SK-N-SH (cell line): ENCODE data around the gene DGKZ. TPM values are rescaled to one million over a fixed set of nuclear protein-coding genes. Genes with fewer than 3 reads are reported as not detected.

ENCODE experiments used
- CTCF ChIA-PET: fragments of 300-600, 350-600 bp; formaldehyde crosslinking; extraction: SDS; loops from one replicate; lab custom pipeline; 2021; lab: Yijun Ruan, JAX
- POLR2A ChIA-PET: fragments of 350-600 bp; sonication (Branson Sonifier 250); formaldehyde crosslinking; extraction: SDS; loops from one replicate; lab custom pipeline; 2020; ENCODE audit warnings: antibody characterized with exemption, inconsistent platforms; lab: Yijun Ruan, JAX
- DNase-seq: peaks from one replicate; pipeline ENCODE4 v3.0.0; 2012
- H2AFZ ChIP-seq: fragments of 200-600 bp; sonication (generic); 2 replicates; pipeline ENCODE4 v1.8.1; 2016; ENCODE audit warnings: antibody characterized with exemption, mild to moderate bottlenecking, low read depth
- H3F3A ChIP-seq: fragments of 200-600 bp; sonication (generic); replicated peaks from 2 replicates; pipeline ENCODE3; 2016; ENCODE audit warnings: antibody characterized with exemption, mild to moderate bottlenecking; ENCODE audit not compliant: insufficient read depth
- H3K27ac ChIP-seq, 2 experiments: fragments of 200-500 bp in 1 of 2; fragments of 200-600 bp in 1 of 2; sonication (Bioruptor generic) in 1 of 2; sonication (generic), shearing (Covaris generic) in 1 of 2; 2 replicates each; pipeline versions ENCODE4 v1.5.1 to v1.6.1; 2014 to 2016; ENCODE audit warnings: low read depth in 2 of 2, inconsistent platforms in 1 of 2, low read length in 1 of 2, mild to moderate bottlenecking in 1 of 2, mixed read lengths in 1 of 2
- H3K27me3 ChIP-seq: fragments of 200-600 bp; sonication (generic), shearing (Covaris generic); 2 replicates; pipeline ENCODE4 v1.6.1; 2016; ENCODE audit warnings: mixed run types; ENCODE audit not compliant: insufficient read depth
- H3K36me3 ChIP-seq, 2 experiments: fragments of 200-500 bp in 1 of 2; fragments of 200-600 bp in 1 of 2; sonication (Bioruptor generic) in 1 of 2; sonication (generic) in 1 of 2; replicated peaks in 1 of 2; 2 replicates each; pipeline versions ENCODE3 to v1.5.1; 2014 to 2016; ENCODE audit warnings: low read length in 1 of 2, mild to moderate bottlenecking in 1 of 2; ENCODE audit not compliant: insufficient read depth in 2 of 2, control insufficient read depth in 1 of 2
- H3K4me1 ChIP-seq, 2 experiments: fragments of 200-500 bp in 1 of 2; fragments of 200-600 bp in 1 of 2; sonication (Bioruptor generic) in 1 of 2; sonication (generic), shearing (Covaris generic) in 1 of 2; 2 replicates each; pipeline versions ENCODE4 v1.5.1 to v1.6.1; 2014 to 2016; ENCODE audit warnings: low read depth in 1 of 2, low read length in 1 of 2, mixed run types in 1 of 2; ENCODE audit not compliant: insufficient read depth in 2 of 2, control insufficient read depth in 1 of 2
- H3K4me2 ChIP-seq: fragments of 200-600 bp; sonication (generic), shearing (Covaris generic); 2 replicates; pipeline ENCODE4 v1.6.1; 2017; ENCODE audit warnings: mixed run types
- H3K4me3 ChIP-seq, 2 experiments: fragments of 200-500 bp in 1 of 2; fragments of 200-600 bp in 1 of 2; sonication (Bioruptor generic) in 1 of 2; sonication (generic), shearing (Covaris generic) in 1 of 2; 2 replicates each; pipeline versions ENCODE4 v1.5.1 to v1.8.1; 2014 to 2016; ENCODE audit warnings: low read depth in 2 of 2, inconsistent platforms in 1 of 2, low read length in 1 of 2, mild to moderate bottlenecking in 1 of 2, mixed read lengths in 1 of 2, moderate library complexity in 1 of 2
- H3K79me2 ChIP-seq: fragments of 200-600 bp; sonication (generic); 2 replicates; pipeline ENCODE4 v1.8.1; 2017; ENCODE audit warnings: mild to moderate bottlenecking; ENCODE audit not compliant: insufficient read depth
- H3K9ac ChIP-seq: fragments of 200-600 bp; sonication (generic); 2 replicates; pipeline ENCODE4 v1.6.1; 2017; ENCODE audit warnings: mixed run types
- H3K9me2 ChIP-seq: fragments of 200-600 bp; sonication (generic); 2 replicates; pipeline ENCODE4 v1.6.1; 2017; ENCODE audit warnings: mixed run types
- H3K9me3 ChIP-seq: fragments of 200-600 bp; sonication (generic); 2 replicates; pipeline ENCODE4 v1.6.1; 2017; ENCODE audit warnings: mixed run types, mild to moderate bottlenecking, moderate library complexity
- H4K20me1 ChIP-seq: fragments of 200-600 bp; sonication (generic); 2 replicates; pipeline ENCODE4 v1.6.1; 2017; ENCODE audit warnings: mild to moderate bottlenecking, mixed run types; ENCODE audit not compliant: insufficient read depth
- CHD2 ChIP-seq: fragments of 150-350 bp; IDR thresholded peaks from 2 replicates; pipeline ENCODE4 v1.6.1; 2018; ENCODE audit warnings: low read length; ENCODE audit not compliant: partially characterized antibody
- FOXJ3 ChIP-seq: sonication (generic); formaldehyde crosslinking; IDR thresholded peaks from 2 replicates; pipeline ENCODE4 v1.5.1; 2020; ENCODE audit warnings: mild to moderate bottlenecking, missing genetic modification reagents
- FOXM1 ChIP-seq: IDR thresholded peaks from 2 replicates; pipeline ENCODE4 v1.4.0; 2012; ENCODE audit warnings: low read depth, mild to moderate bottlenecking
- GATA2 ChIP-seq: sonication (generic); formaldehyde crosslinking; IDR thresholded peaks from 2 replicates; pipeline ENCODE4 v1.5.0; 2020; ENCODE audit warnings: mild to moderate bottlenecking, missing genetic modification reagents
- JUND ChIP-seq: IDR thresholded peaks from 2 replicates; pipeline ENCODE4 v1.4.0; 2012
- NFIC ChIP-seq: IDR thresholded peaks from 2 replicates; pipeline ENCODE4 v1.4.0; 2012; ENCODE audit warnings: borderline replicate concordance
- NRF1 ChIP-seq: IDR thresholded peaks from 2 replicates; pipeline ENCODE4 v1.6.1; 2012; ENCODE audit warnings: low read depth, mild to moderate bottlenecking, low read length
- POLR2AphosphoS5 ChIP-seq: IDR thresholded peaks from 2 replicates; pipeline ENCODE4 v1.6.1; 2012; ENCODE audit warnings: low read depth, low read length
- RCOR1 ChIP-seq: fragments of 150-350 bp; IDR thresholded peaks from 2 replicates; pipeline ENCODE4 v1.6.1; 2017; ENCODE audit warnings: antibody characterized with exemption, low read length
- RFX5 ChIP-seq: IDR thresholded peaks from 2 replicates; pipeline ENCODE4 v1.6.1; 2012; ENCODE audit warnings: mild to moderate bottlenecking, improper control_type of control experiment, low read length
- RXRA ChIP-seq: IDR thresholded peaks from 2 replicates; pipeline ENCODE4 v1.4.0; 2012; ENCODE audit warnings: low read depth, mild to moderate bottlenecking, borderline replicate concordance
- SMC3 ChIP-seq: IDR thresholded peaks from 2 replicates; pipeline ENCODE4 v1.6.1; 2012; ENCODE audit warnings: low read depth, low read length, improper control_type of control experiment
- TEAD4 ChIP-seq: IDR thresholded peaks from 2 replicates; pipeline ENCODE4 v1.4.0; 2012; ENCODE audit warnings: mild to moderate bottlenecking, borderline replicate concordance; ENCODE audit not compliant: insufficient read depth
- YY1 ChIP-seq: IDR thresholded peaks from 2 replicates; pipeline ENCODE4 v1.4.0; 2012; ENCODE audit warnings: low read depth, mild to moderate bottlenecking
- WGBS: methylation state at CpG from one replicate; pipeline ENCODE4 v1.1.6; 2017; ENCODE audit warnings: low lambda C conversion rate; 5-methylcytosine and 5-hydroxymethylcytosine counted together
- polyA plus RNA-seq, 3 experiments: library from polyadenylated mRNA; depleted of rRNA; stranded (reverse); fragments of >200 nt; gene quantifications; 2 replicates each; pipeline ENCODE4 v1.2.3, GENCODE V29; 2012
- TF ChIP-seq, protein P1 (sequence below): fragments of 200-600 bp; sonication (generic); IDR thresholded peaks from 2 replicates; pipeline ENCODE4 v1.6.1; 2017; ENCODE audit warnings: antibody characterized with exemption, mild to moderate bottlenecking, moderate library complexity
- TF ChIP-seq, protein P2 (sequence below): IDR thresholded peaks from 2 replicates; pipeline ENCODE4; 2012
- TF ChIP-seq, protein P3 (sequence below): IDR thresholded peaks from 2 replicates; pipeline ENCODE4 v1.4.0; 2012; ENCODE audit warnings: low read depth, borderline replicate concordance
- TF ChIP-seq, protein P4 (sequence below): IDR thresholded peaks from 2 replicates; pipeline ENCODE4 v1.4.0; 2012; ENCODE audit warnings: low read depth, borderline replicate concordance
- TF ChIP-seq, protein P5 (sequence below): fragments of 150-350 bp; IDR thresholded peaks from 2 replicates; pipeline ENCODE4 v1.6.1; 2016; ENCODE audit warnings: mild to moderate bottlenecking, low read depth, low read length

The DGKZ gene
- polyA plus RNA-seq, 1 of the 3 experiments (the other 2 are of a cell fraction) = 33.2 TPM

DNA sequence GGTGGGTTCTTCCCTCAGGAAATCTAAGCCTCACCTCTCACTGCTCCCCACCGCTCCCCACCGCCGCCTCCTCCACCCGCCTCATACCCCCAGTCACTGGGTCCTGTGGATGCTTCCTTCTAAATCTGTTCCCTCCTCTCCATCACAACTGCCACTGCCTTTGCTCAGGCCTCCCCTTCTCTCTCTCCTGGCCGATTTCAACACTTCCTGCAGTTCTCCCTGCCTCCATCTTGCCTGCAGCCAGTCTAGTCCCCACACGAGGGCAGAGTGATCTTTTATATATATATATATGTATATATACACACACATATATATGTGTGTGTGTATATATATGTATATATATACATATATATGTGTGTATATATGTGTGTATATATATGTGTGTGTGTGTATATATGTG lies 42.0 kb upstream of the DGKZ start (continued):
- TF ChIP-seq FOXM1 = no peak
- no peak for TF ChIP-seq JUND
- TF ChIP-seq, protein P1, sequence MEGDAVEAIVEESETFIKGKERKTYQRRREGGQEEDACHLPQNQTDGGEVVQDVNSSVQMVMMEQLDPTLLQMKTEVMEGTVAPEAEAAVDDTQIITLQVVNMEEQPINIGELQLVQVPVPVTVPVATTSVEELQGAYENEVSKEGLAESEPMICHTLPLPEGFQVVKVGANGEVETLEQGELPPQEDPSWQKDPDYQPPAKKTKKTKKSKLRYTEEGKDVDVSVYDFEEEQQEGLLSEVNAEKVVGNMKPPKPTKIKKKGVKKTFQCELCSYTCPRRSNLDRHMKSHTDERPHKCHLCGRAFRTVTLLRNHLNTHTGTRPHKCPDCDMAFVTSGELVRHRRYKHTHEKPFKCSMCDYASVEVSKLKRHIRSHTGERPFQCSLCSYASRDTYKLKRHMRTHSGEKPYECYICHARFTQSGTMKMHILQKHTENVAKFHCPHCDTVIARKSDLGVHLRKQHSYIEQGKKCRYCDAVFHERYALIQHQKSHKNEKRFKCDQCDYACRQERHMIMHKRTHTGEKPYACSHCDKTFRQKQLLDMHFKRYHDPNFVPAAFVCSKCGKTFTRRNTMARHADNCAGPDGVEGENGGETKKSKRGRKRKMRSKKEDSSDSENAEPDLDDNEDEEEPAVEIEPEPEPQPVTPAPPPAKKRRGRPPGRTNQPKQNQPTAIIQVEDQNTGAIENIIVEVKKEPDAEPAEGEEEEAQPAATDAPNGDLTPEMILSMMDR = no peak
- TF ChIP-seq YY1 = no peak
- TF ChIP-seq RCOR1 = no peak
- TF ChIP-seq RXRA = no peak
- TF ChIP-seq, protein P2, sequence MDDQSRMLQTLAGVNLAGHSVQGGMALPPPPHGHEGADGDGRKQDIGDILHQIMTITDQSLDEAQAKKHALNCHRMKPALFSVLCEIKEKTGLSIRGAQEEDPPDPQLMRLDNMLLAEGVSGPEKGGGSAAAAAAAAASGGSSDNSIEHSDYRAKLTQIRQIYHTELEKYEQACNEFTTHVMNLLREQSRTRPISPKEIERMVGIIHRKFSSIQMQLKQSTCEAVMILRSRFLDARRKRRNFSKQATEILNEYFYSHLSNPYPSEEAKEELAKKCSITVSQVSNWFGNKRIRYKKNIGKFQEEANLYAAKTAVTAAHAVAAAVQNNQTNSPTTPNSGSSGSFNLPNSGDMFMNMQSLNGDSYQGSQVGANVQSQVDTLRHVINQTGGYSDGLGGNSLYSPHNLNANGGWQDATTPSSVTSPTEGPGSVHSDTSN = no peak
- TF ChIP-seq NRF1 = no peak
- no peak for TF ChIP-seq RFX5

DNA sequence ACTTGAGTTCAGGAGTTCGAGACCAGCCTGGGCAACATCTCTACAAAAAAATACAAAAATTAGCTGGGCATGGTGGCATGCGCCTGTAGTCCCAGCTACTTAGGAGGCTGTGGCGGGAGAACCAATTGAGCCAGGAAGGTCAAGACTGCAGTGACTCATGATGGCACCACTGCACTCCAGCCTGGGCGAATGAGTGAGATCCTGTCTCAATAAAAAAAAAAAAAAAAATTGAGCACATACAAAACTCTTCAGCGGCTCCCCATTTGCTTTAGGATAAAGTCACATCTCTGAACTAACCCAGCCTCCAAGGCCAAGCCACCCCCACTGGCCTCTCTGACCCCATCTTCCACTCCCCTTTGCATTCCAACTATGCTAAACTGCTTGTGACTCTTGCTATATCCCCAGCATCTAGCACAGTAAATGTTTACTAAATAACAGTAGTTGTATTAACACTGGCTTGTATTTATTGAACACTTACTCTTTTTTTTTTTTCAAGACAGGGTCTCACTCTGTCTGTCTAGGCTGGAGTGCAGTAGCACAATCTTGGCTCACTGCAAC lies 40.9 kb upstream of the DGKZ start:
- 81% methylated on average over 5 of the region's 5 CpGs for WGBS
- POLR2A ChIA-PET = interaction anchor here (1.6 kb wide), 1 partner anchor 67 kb away, joined by 4 read pairs; no protein-coding TSS in a partner anchor
- Histone ChIP-seq H3K9me2 (no peaks in the 10 kb centered on the region), H3K27me3 (no peaks in the 10 kb centered on the region)
- TF ChIP-seq RXRA (no peak), SMC3 (no peak), FOXM1 (no peak), RFX5 (no peak), CHD2 (no peak), JUND (no peak), TEAD4 (no peak), NFIC (no peak), GATA2 (CRISPR knock-in tag) (no peak), FOXJ3 (CRISPR knock-in tag) (no peak), POLR2AphosphoS5 (no peak)
- TF ChIP-seq, protein P3, sequence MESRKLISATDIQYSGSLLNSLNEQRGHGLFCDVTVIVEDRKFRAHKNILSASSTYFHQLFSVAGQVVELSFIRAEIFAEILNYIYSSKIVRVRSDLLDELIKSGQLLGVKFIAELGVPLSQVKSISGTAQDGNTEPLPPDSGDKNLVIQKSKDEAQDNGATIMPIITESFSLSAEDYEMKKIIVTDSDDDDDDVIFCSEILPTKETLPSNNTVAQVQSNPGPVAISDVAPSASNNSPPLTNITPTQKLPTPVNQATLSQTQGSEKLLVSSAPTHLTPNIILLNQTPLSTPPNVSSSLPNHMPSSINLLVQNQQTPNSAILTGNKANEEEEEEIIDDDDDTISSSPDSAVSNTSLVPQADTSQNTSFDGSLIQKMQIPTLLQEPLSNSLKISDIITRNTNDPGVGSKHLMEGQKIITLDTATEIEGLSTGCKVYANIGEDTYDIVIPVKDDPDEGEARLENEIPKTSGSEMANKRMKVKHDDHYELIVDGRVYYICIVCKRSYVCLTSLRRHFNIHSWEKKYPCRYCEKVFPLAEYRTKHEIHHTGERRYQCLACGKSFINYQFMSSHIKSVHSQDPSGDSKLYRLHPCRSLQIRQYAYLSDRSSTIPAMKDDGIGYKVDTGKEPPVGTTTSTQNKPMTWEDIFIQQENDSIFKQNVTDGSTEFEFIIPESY = no peak
- TF ChIP-seq, protein P2 = no peak
- TF ChIP-seq, protein P1 = no peak
- TF ChIP-seq, protein P4, sequence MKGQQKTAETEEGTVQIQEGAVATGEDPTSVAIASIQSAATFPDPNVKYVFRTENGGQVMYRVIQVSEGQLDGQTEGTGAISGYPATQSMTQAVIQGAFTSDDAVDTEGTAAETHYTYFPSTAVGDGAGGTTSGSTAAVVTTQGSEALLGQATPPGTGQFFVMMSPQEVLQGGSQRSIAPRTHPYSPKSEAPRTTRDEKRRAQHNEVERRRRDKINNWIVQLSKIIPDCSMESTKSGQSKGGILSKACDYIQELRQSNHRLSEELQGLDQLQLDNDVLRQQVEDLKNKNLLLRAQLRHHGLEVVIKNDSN = no peak
- TF ChIP-seq, protein P5, sequence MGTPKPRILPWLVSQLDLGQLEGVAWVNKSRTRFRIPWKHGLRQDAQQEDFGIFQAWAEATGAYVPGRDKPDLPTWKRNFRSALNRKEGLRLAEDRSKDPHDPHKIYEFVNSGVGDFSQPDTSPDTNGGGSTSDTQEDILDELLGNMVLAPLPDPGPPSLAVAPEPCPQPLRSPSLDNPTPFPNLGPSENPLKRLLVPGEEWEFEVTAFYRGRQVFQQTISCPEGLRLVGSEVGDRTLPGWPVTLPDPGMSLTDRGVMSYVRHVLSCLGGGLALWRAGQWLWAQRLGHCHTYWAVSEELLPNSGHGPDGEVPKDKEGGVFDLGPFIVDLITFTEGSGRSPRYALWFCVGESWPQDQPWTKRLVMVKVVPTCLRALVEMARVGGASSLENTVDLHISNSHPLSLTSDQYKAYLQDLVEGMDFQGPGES = no peak
- TF ChIP-seq, all 33 proteins: peak for 0
- Histone ChIP-seq H3K4me3 (no peak overlapping the region), H3K79me2 (peaks cover 69% of the 10 kb centered on the region), H3K36me3 (peaks cover 2 to 34% of the 10 kb centered on the region in 2 experiments), H3F3A (peaks cover 22% of the 10 kb centered on the region), H3K9ac (no peak overlapping the region), H2AFZ (no peak overlapping the region), H3K9me3 (no peaks in the 10 kb centered on the region), H4K20me1 (no peaks in the 10 kb centered on the region), H3K27ac (no peak overlapping the region), H3K4me1 (peaks cover 0 to 2% of the 10 kb centered on the region in 2 experiments; a peak in 1 of 4 replicates), H3K4me2 (no peak overlapping the region)
- CTCF ChIA-PET = interaction anchor here (0.7 to 18.5 kb wide), 7 partner anchors 9 to 341 kb away, joined by 3 to 459 read pairs (median 5); partner anchors contain the start of gene CREB3L1
- no peak for DNase-seq
